NCI-H446 (cell line): ENCODE results near the gene MLKL.
"Not testable (repeated sequence)": the region's sequence is repeated elsewhere in the genome, so short reads cannot be mapped to it uniquely, and the experiment has no call there.

ENCODE experiments used
- DNase-seq, 2 experiments: peaks; one replicate each; lab custom pipeline; 2025; lab: John Stamatoyannopoulos, UW

Gene MLKL

GRCh38 chr16:74732707-74733350, 32.2 kb upstream of the MLKL start:
- no peak for DNase-seq

- DNase-seq, result no peak
Measured at GRCh38 chr16:74731853-74732477, 31.3 kb upstream of the MLKL start.

GRCh38 chr16:74729783-74730683, 29.4 kb upstream of the MLKL start:
- no peak for DNase-seq

GRCh38 chr16:74727903-74728302, 27.2 kb upstream of the MLKL start:
- DNase-seq, result no peak

GRCh38 chr16:74726716-74727115, 26.1 kb upstream of the MLKL start:
- peak in 1 of 2 experiments; percentile 10 for DNase-seq

- no peak for DNase-seq
Measured at GRCh38 chr16:74725651-74726455, 25.2 kb upstream of the MLKL start.

GRCh38 chr16:74724820-74725549, 24.3 kb upstream of the MLKL start:
- no peak for DNase-seq

GRCh38 chr16:74723256-74723655, 22.6 kb upstream of the MLKL start:
- no peak for DNase-seq

- DNase-seq, result not testable (repeated sequence)
Measured at GRCh38 chr16:74722156-74722555, 21.5 kb upstream of the MLKL start.

- DNase-seq, result no peak
Measured at GRCh38 chr16:74721716-74722115, 21.1 kb upstream of the MLKL start.

- no peak for DNase-seq
Measured at GRCh38 chr16:74720579-74720978, 19.9 kb upstream of the MLKL start.

- DNase-seq, result no peak
Measured at GRCh38 chr16:74718741-74719610, 18.3 kb upstream of the MLKL start.

GRCh38 chr16:74718140-74718539, 17.5 kb upstream of the MLKL start:
- DNase-seq, result no peak

GRCh38 chr16:74717367-74717766, 16.7 kb upstream of the MLKL start:
- no peak for DNase-seq

GRCh38 chr16:74716355-74716754, 15.7 kb upstream of the MLKL start:
- DNase-seq, result no peak

- no peak for DNase-seq
Measured at GRCh38 chr16:74713876-74714275, 13.2 kb upstream of the MLKL start.

GRCh38 chr16:74713325-74713724, 12.7 kb upstream of the MLKL start:
- DNase-seq, result peak in 1 of 2 experiments; percentile 19

GRCh38 chr16:74711938-74712337, 11.3 kb upstream of the MLKL start:
- DNase-seq, result no peak

GRCh38 chr16:74710401-74710800, 9.7 kb upstream of the MLKL start:
- DNase-seq, result no peak

GRCh38 chr16:74709441-74709877, 8.8 kb upstream of the MLKL start:
- peak; percentile 3 to 65 for DNase-seq
